AG10803 (cell line): Measurements from ENCODE around the gene SVOPL.
"Not testable (repeated sequence)": the region's sequence is repeated elsewhere in the genome, so short reads cannot be mapped to it uniquely, and the experiment has no call there.

ENCODE experiments used
- DNase-seq: peaks from one replicate; pipeline ENCODE4 v3.0.0; 2010; ENCODE audit warnings: low read depth
- H3K4me3 ChIP-seq: 2 replicates; pipeline ENCODE4 v1.5.1; 2011; ENCODE audit warnings: mild to moderate bottlenecking, low read length, control low read depth
- TF ChIP-seq, protein P1 (sequence below): conservative IDR thresholded peaks from 2 replicates; pipeline ENCODE4 v1.5.1; 2011; ENCODE audit warnings: mild to moderate bottlenecking, low read length, control low read depth, inconsistent platforms

Gene SVOPL

GRCh38 chr7:138705167-138705566, 4.0 kb upstream of the SVOPL start:
- no peak for DNase-seq
- TF ChIP-seq, protein P1, sequence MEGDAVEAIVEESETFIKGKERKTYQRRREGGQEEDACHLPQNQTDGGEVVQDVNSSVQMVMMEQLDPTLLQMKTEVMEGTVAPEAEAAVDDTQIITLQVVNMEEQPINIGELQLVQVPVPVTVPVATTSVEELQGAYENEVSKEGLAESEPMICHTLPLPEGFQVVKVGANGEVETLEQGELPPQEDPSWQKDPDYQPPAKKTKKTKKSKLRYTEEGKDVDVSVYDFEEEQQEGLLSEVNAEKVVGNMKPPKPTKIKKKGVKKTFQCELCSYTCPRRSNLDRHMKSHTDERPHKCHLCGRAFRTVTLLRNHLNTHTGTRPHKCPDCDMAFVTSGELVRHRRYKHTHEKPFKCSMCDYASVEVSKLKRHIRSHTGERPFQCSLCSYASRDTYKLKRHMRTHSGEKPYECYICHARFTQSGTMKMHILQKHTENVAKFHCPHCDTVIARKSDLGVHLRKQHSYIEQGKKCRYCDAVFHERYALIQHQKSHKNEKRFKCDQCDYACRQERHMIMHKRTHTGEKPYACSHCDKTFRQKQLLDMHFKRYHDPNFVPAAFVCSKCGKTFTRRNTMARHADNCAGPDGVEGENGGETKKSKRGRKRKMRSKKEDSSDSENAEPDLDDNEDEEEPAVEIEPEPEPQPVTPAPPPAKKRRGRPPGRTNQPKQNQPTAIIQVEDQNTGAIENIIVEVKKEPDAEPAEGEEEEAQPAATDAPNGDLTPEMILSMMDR, result no peak
- H3K4me3 ChIP-seq, result no peak overlapping the region

GRCh38 chr7:138701537-138701923, 368 bp upstream of the SVOPL start:
- no peak overlapping the region for H3K4me3 ChIP-seq
- TF ChIP-seq, protein P1, result no peak
- no peak for DNase-seq

- no peak for DNase-seq
- H3K4me3 ChIP-seq, result no peak overlapping the region
- TF ChIP-seq, protein P1, result no peak
Measured at GRCh38 chr7:138699661-138700060, 1.5 kb downstream of the SVOPL start.

- TF ChIP-seq, protein P1, result no peak
- no peak for DNase-seq
- H3K4me3 ChIP-seq, result no peak overlapping the region
Measured at GRCh38 chr7:138698281-138698680, 2.9 kb downstream of the SVOPL start.

DNA sequence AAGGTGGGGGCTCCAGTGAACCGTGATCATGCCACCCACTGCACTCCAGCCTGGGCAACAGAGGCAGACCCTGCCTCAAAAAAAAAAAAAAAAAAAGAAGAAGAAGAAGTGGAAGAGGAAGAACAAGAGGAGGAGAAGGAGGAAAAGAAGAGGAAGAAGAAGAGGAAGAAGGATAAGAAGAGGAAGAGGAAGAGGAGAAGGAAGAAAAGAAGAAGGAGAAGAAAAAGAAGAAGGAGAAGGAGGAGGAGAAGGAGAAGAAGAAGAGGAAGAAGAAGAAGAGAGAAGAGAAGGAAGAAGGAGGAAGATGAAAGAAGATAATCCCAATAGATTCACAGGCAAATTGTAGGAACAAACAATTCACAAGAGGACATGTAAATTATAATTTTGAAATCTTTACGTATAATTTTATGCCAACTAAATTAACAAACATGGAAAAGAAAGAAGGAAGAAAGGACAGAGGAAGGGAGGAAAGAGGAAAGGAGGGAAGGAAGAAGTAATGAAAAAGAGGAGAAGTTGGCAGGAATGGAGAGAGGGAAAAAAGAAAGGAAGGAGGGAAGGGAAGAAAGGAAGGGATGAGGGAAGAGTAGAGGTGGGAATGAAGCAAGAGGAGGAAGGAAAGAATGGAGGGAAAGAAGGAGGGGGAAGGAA, 3.5 kb downstream of the SVOPL start:
- H3K4me3 ChIP-seq, result no peak overlapping the region
- TF ChIP-seq, protein P1, result no peak
- no peak for DNase-seq

DNA sequence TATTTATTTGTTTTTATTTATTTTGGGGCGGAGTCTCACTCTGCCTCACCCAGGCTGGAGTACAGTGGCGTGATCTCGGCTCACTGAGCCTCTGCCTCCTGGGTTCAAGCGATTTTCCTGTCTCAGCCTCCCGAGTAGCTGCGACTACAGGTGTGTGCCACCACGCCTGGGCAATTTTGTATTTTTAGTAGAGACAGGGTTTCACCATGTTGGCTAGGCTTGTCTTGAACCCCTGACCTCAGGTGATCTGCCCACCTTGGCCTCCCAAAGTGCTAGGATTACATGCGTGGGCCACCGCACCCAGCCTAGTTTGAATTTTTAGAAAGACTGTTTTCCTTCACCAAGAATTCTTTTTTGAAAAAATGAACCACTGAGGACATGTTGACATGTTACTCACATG, 5.4 kb downstream of the SVOPL start:
- H3K4me3 ChIP-seq, DNase-seq: not testable (repeated sequence)

DNA sequence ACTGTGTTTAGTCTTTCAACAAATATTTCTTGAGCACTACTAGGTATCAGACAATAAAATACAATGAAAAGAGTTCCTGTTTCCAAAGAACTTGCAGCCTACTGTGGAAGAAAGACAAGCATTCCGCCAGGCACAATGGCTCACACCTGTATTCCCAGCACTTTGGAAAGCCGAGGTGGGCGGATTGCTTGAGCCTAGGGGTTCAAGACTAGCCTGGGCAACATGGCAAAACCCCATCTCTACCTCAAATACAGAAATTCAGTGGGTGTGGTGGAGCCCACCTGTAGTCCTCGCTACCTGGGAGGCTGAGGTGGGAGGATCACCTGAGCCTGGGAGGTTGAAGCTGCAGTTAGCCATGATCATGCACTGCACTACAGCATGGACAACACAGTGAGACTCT, 6.1 kb downstream of the SVOPL start:
- TF ChIP-seq, protein P1, result no peak
- H3K4me3 ChIP-seq, result no peak overlapping the region
- DNase-seq, result no peak

DNA sequence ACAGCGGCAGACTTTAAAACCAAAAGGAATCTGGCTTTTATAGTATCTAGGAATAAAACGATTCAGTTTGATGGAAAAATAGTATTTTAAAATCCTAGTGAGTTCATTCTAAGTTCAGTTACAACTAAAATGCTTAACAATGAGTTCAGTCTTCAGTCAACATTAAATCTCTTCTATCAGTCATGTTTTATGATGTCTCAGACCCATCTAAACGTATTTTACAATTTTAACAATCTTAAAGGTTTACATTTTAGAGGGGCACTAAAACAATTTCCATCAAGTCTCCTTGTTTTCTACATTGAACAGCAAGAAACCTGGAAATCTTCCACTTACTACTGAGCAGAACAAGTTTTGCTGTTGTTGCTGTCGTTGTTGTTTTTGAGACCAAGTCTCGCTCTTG, 10.0 kb downstream of the SVOPL start:
- TF ChIP-seq, protein P1, result no peak
- DNase-seq, result no peak
- H3K4me3 ChIP-seq, result no peak overlapping the region
